Dendritic cell treated with granulocyte-macrophage colony-stimulating factor and Interleukin-4, amounts not matched to agents 40 ng/mL and 50 ng/mL, for 4 days (primary cell): ENCODE data around the gene TSSK2.

Experiments used
- H3K27ac Mint-ChIP-seq: one replicate; pipeline ENCODE4 v1.8.0; 2022; ENCODE audit warnings: mild to moderate bottlenecking, mixed read lengths
- H3K27me3 Mint-ChIP-seq: one replicate; pipeline ENCODE4 v1.8.0; 2022; ENCODE audit warnings: mild to moderate bottlenecking, mixed read lengths
- H3K36me3 Mint-ChIP-seq: one replicate; pipeline ENCODE4 v1.8.0; 2022; ENCODE audit warnings: low read depth, mixed read lengths
- H3K4me1 Mint-ChIP-seq: one replicate; pipeline ENCODE4 v1.8.0; 2022; ENCODE audit warnings: low read depth, mixed read lengths
- H3K4me3 Mint-ChIP-seq: one replicate; pipeline ENCODE4 v1.8.0; 2022; ENCODE audit warnings: mild to moderate bottlenecking, moderate library complexity, mixed read lengths
- H3K9me3 Mint-ChIP-seq: one replicate; pipeline ENCODE4 v1.8.0; 2022; ENCODE audit warnings: mixed read lengths
- intact Hi-C: fragments of 100-400 bp; cut with micrococcal nuclease; formaldehyde crosslinking; loops from one replicate; pipeline ENCODE4 v1.15.0; 2022

The TSSK2 gene

DNA sequence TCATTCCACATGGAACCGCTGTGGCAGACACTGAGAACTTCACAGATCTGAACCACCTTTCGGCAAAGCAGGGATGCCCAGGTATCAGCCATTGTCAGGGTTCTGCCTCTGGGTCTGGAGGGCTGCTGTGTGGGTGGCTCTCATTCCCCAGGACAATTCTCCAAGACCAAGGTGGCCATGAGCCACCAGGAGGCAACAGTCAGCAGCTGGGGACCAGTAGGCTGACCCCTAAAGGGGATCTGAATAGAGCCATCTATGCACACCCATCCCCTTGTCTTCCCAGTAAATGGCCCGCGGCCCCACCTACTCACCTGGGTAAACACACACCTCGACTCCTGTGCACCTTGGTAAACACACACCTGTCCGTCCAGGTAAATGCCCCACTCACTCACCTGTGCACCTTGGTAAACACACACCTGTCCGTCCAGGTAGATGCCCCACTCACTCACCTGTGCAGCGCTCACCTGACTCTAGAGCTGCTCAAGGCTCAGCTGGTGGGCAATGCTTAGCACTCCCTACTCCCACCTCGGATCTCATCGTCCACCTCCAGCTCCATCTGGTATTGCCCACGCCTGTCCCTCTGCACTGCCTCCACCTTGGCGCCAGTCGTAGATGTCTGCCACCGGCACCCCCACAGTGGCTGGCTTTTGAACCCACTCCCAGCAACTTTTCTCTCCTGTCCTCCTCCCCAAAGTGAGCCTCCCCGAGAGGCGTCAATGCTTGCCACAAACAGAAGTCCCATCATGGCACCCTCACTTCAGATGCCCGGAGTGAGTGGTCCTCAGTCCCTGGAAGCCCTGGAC, 37.2 kb downstream of the TSSK2 start:
- H3K9me3 Mint-ChIP-seq: no peaks in the 10 kb centered on the region
- H3K4me3 Mint-ChIP-seq: no peak overlapping the region
- intact Hi-C loops: no loop called here
- peaks cover 15% of the 10 kb centered on the region for H3K36me3 Mint-ChIP-seq
- no peak overlapping the region for H3K27ac Mint-ChIP-seq
- H3K4me1 Mint-ChIP-seq: peaks cover 41% of the 10 kb centered on the region
- H3K27me3 Mint-ChIP-seq: peaks cover 56% of the 10 kb centered on the region

DNA sequence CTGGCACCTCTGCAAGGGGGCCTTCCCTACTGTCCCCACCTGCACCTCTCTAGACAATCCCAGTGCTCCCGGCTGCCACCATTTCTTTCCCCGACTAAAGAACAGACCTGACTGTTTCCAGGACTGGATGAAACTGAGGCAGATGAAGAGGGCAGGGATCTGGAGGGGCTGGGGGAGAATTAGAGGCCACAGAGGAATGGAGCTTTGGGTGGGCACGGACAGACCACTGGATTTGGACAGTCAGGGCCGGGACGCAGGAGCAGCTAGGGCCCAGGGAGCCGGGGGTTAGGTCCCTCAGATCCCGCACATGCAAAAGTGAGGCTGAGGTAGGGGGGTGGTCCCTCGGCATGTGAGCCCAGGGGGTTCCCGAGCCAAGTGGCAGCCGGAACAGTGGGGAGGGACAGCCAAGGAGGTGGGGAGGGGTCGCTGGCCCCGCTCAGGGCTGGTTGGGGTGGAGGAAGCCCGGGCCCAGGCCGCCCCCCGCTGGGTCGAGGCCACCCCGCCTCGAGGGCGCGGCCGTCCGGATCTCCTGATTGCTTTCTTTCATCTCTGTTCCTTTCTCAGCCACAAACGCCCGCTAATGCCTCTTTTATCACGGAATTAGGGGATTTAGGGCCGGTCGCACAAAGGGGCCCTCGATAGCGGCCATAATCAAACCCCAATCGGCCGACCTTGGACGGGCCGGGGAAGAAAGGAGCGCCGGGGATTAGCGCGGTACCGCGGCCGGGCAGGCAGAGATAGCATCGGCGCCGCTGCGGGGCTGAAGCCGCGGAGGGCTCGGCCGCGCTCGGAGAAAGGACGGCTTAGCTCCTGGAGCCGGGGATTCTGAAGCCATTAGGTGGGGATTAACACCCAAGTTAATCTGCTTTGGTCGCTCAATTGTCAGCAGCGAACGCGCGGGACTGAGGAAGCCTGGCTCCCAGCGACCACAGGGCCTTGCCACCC, 38.2 kb downstream of the TSSK2 start:
- peaks cover 15% of the 10 kb centered on the region for H3K36me3 Mint-ChIP-seq
- H3K4me3 Mint-ChIP-seq: no peak overlapping the region
- no peaks in the 10 kb centered on the region for H3K9me3 Mint-ChIP-seq

GRCh38 chr22:19169947-19170318, 38.8 kb downstream of the TSSK2 start:
- peaks cover 57% of the 10 kb centered on the region for H3K4me1 Mint-ChIP-seq
- H3K27me3 Mint-ChIP-seq: peaks cover 52% of the 10 kb centered on the region
- peaks cover 15% of the 10 kb centered on the region for H3K36me3 Mint-ChIP-seq
- no peak overlapping the region for H3K4me3 Mint-ChIP-seq
- H3K27ac Mint-ChIP-seq: no peak overlapping the region
- no peaks in the 10 kb centered on the region for H3K9me3 Mint-ChIP-seq
- intact Hi-C loops: no loop called here

More for the DNA sequence above, 38.2 kb downstream of the TSSK2 start:
- Mint-ChIP-seq H3K27ac (no peak overlapping the region), H3K27me3 (peaks cover 56% of the 10 kb centered on the region), H3K4me1 (peaks cover 51% of the 10 kb centered on the region)
- intact Hi-C loops: no loop called here

DNA sequence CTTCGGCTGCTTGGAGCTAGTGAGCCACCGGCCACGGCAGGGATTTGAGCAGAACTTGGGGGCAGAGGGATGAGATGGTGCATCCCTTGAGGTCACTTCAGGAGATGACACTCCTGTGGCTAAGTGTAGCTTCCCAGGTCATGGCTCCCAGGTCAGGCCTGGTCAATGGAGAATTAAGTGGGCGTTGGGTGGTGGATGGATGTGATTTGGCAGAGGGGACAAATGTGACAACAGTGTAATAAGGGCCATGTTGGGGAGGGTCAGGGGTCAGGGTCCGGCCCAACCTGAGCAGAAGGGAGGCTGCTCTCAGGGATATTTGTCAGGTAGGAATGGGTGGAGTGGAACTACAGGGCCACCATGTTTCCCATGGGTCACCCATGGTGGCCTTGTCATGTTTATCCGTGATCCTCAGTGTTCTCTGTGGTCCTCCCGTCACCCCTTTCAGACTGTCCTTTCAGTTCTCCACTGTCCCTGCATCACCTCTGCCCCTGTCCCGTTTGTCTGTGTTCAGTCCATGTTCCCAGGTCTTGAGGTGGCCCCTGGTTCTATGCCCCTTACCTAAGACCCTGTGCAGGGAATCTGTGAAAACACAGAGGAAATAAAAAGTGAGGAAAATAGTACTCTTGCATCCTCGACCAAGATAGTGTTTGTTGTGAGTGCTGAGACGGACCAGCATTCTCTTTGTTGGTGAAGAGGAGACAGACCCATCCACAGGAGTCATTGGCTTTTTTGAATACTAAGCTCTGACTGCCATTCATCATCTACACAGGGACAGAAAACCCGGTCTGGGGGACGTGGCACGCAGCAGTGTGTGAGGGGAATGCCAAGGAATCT, 41.3 kb downstream of the TSSK2 start:
- peak overlapping the region; percentile 98 for H3K4me3 Mint-ChIP-seq
- H3K4me1 Mint-ChIP-seq: peaks cover 81% of the 10 kb centered on the region
- H3K27ac Mint-ChIP-seq: peak overlapping the region; percentile 93
- no peaks in the 10 kb centered on the region for H3K9me3 Mint-ChIP-seq
- intact Hi-C loops: no loop called here
- H3K36me3 Mint-ChIP-seq: peaks cover 37% of the 10 kb centered on the region
- H3K27me3 Mint-ChIP-seq: peaks cover 35% of the 10 kb centered on the region

GRCh38 chr22:19173047-19174035, 42.2 kb downstream of the TSSK2 start:
- Mint-ChIP-seq H3K4me1 (peaks cover 81% of the 10 kb centered on the region), H3K9me3 (no peaks in the 10 kb centered on the region), H3K27me3 (peaks cover 25% of the 10 kb centered on the region), H3K36me3 (peaks cover 37% of the 10 kb centered on the region), H3K4me3 (peak overlapping the region; percentile 14), H3K27ac (peak overlapping the region; percentile 93)
- intact Hi-C loops: no loop called here

GRCh38 chr22:19174106-19175025, 43.3 kb downstream of the TSSK2 start:
- Mint-ChIP-seq H3K27ac (peak overlapping the region; percentile 67), H3K27me3 (peaks cover 16% of the 10 kb centered on the region), H3K9me3 (no peaks in the 10 kb centered on the region), H3K4me1 (peaks cover 78% of the 10 kb centered on the region), H3K36me3 (peaks cover 37% of the 10 kb centered on the region), H3K4me3 (no peak overlapping the region)
- intact Hi-C loops: no loop called here

GRCh38 chr22:19175026-19175601, 44.0 kb downstream of the TSSK2 start:
- Mint-ChIP-seq H3K4me1 (peaks cover 76% of the 10 kb centered on the region), H3K27me3 (peaks cover 9% of the 10 kb centered on the region), H3K9me3 (no peaks in the 10 kb centered on the region), H3K4me3 (no peak overlapping the region), H3K27ac (no peak overlapping the region), H3K36me3 (peaks cover 37% of the 10 kb centered on the region)
- intact Hi-C loops: no loop called here

DNA sequence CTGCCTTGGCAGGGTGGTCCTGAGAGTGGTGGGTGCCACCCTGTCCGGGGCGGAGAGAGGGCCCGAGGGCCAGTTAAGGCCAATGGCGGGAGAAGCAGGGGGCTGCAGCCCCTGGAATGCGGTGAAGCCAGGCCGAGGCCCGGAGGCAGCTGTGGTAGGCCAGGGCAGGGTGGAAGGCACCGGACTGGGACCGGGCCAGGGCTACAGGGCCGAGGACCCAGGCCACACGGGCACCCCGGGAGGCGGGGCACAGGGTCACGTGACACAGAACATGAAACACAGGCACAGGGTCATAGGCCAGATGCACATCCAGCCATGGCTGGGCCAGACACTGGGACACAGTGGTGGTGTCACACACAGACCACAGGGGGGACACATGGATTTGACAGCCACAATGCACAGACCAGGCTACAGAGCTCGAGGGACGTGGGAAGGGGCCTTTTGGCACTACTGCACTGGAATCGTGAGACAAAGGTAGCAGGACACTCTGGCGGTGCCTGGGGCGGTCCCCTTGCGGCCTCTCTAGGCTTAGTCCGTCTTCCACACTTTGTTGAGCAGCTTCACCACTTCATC, 44.6 kb downstream of the TSSK2 start:
- intact Hi-C loops: no loop called here
- Mint-ChIP-seq H3K9me3 (no peaks in the 10 kb centered on the region), H3K27me3 (peaks cover 3% of the 10 kb centered on the region), H3K4me1 (peaks cover 71% of the 10 kb centered on the region), H3K27ac (no peak overlapping the region), H3K36me3 (peaks cover 36% of the 10 kb centered on the region), H3K4me3 (no peak overlapping the region)

- intact Hi-C loops: no loop called here
- no peaks in the 10 kb centered on the region for H3K9me3 Mint-ChIP-seq
- H3K4me1 Mint-ChIP-seq: peaks cover 66% of the 10 kb centered on the region
- H3K4me3 Mint-ChIP-seq: no peak overlapping the region
- H3K27me3 Mint-ChIP-seq: no peaks in the 10 kb centered on the region
- no peak overlapping the region for H3K27ac Mint-ChIP-seq
- peaks cover 31% of the 10 kb centered on the region for H3K36me3 Mint-ChIP-seq
These were observed 45.1 kb downstream of the TSSK2 start for GRCh38 chr22:19176175-19176643.

DNA sequence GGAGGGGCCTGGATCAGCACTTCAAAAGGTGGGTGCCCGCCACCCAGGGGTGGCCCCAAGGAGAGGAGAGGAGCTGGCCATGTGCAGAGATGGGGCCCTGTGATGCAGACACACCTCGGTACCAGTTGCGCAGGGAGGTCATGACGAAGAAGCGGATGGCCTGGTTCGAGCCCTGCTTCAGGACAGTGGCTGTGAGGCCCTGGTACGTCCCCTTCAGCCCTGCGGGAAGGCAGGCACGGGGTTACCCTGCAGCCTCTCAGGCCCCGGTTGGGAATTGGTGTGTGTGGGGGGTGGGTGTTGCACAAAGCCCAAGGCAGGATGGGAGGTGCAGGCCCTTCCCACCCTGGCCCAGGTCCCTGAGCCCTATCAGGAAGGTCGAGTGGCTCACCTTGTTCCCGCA, 45.6 kb downstream of the TSSK2 start:
- H3K4me1 Mint-ChIP-seq: peaks cover 66% of the 10 kb centered on the region
- H3K27ac Mint-ChIP-seq: no peak overlapping the region
- H3K36me3 Mint-ChIP-seq: peaks cover 26% of the 10 kb centered on the region
- no peaks in the 10 kb centered on the region for H3K27me3 Mint-ChIP-seq
- intact Hi-C loops: no loop called here
- no peaks in the 10 kb centered on the region for H3K9me3 Mint-ChIP-seq
- H3K4me3 Mint-ChIP-seq: no peak overlapping the region
